Measurements from ENCODE around the gene ZNF697. TPM values are rescaled to one million over a fixed set of nuclear protein-coding genes. Genes with fewer than 3 reads are reported as not detected.
A peak's percentile ranks its signal among the peaks of the same experiment; 100 is the strongest.
"Not testable (repeated sequence)": the region's sequence is repeated elsewhere in the genome, so short reads cannot be mapped to it uniquely, and the experiment has no call there.

The ZNF697 gene
- total and polyA plus RNA-seq, 2 donors (not counting 1 experiment from before 2014, with no cell fraction given) = not detected

GRCh38 chr1:119611701-119612113 lies 36.4 kb downstream of the ZNF697 start:
- Mint-ChIP-seq H3K27me3 (peaks cover 8% of the 10 kb centered on the region), H3K27ac (no peak overlapping the region), H3K4me3 (no peak overlapping the region), H3K4me1 (peaks cover 2% of the 10 kb centered on the region), H3K9me3 (ENCODE audit: insufficient read depth) (no peaks in the 10 kb centered on the region)
- H3K27me3 ChIP-seq (replicated peaks in 1 of 4; ENCODE audit: control extremely low read depth in 1 of 4, control insufficient read depth in 3 of 4, insufficient read depth in 4 of 4, low read length in 3 of 4) = peaks cover 0 to 4% (median 0%) of the 10 kb centered on the region in 4 experiments
- no peak overlapping the region for H3K27ac ChIP-seq (ENCODE audit: low read length in 2 of 2)
- H4K20me1 ChIP-seq (ENCODE audit: control insufficient read depth, insufficient read depth, low read length, poor library complexity, severe bottlenecking) = no peaks in the 10 kb centered on the region
- no peak overlapping the region for H2AFZ ChIP-seq (ENCODE audit: insufficient read depth, low read depth, low read length, poor library complexity, severe bottlenecking)
- no peaks in the 10 kb centered on the region for H3K36me3 ChIP-seq (replicated peaks in 1 of 2; ENCODE audit: control extremely low read depth in 1 of 2, control insufficient read depth in 1 of 2, extremely low read depth in 1 of 2, insufficient read depth in 2 of 2, low read length in 1 of 2)
- POLR2A ChIA-PET = no interaction called here
- DNase-seq (peak; percentile 21), ATAC-seq (ENCODE audit: low read depth) (no peak)
- H3K4me1 ChIP-seq (ENCODE audit: control insufficient read depth in 2 of 2, insufficient read depth in 2 of 2, low read length in 2 of 2) = no peaks in the 10 kb centered on the region
- H3K79me2 ChIP-seq (ENCODE audit: control insufficient read depth, insufficient read depth, low read length) = no peaks in the 10 kb centered on the region
- no peak overlapping the region for H3K4me3 ChIP-seq (ENCODE audit: control extremely low read depth in 1 of 5, extremely low read depth in 1 of 5, insufficient read depth in 1 of 5, low read depth in 2 of 5, low read length in 4 of 5)
- H3K9ac ChIP-seq (ENCODE audit: low read length) = no peak overlapping the region
- no peak overlapping the region for H3K4me2 ChIP-seq (replicated peaks; ENCODE audit: low read depth, low read length, poor library complexity, severe bottlenecking)
- H3K9me3 ChIP-seq (ENCODE audit: control extremely low read depth in 1 of 3, control insufficient read depth in 2 of 3, insufficient read depth in 1 of 3, low read length in 2 of 3) = no peaks in the 10 kb centered on the region
- CTCF ChIA-PET = interaction anchor here (1.0 kb wide), 1 partner anchor 53 kb away, joined by 3 read pairs; no protein-coding TSS in a partner anchor
- 30% methylated on average over 8 of the region's 8 CpGs for WGBS (ENCODE audit: insufficient coverage)
- TF ChIP-seq, protein P1, sequence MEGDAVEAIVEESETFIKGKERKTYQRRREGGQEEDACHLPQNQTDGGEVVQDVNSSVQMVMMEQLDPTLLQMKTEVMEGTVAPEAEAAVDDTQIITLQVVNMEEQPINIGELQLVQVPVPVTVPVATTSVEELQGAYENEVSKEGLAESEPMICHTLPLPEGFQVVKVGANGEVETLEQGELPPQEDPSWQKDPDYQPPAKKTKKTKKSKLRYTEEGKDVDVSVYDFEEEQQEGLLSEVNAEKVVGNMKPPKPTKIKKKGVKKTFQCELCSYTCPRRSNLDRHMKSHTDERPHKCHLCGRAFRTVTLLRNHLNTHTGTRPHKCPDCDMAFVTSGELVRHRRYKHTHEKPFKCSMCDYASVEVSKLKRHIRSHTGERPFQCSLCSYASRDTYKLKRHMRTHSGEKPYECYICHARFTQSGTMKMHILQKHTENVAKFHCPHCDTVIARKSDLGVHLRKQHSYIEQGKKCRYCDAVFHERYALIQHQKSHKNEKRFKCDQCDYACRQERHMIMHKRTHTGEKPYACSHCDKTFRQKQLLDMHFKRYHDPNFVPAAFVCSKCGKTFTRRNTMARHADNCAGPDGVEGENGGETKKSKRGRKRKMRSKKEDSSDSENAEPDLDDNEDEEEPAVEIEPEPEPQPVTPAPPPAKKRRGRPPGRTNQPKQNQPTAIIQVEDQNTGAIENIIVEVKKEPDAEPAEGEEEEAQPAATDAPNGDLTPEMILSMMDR (IDR thresholded peaks at IDR 0.05) = peak; percentile 55
- TF ChIP-seq EZH2 (IDR thresholded peaks at IDR 0.05; ENCODE audit: borderline replicate concordance, insufficient read depth, low read depth, low read length, poor library complexity, severe bottlenecking) = no peak
- intact Hi-C loops (cut with micrococcal nuclease) = no loop called here

DNA sequence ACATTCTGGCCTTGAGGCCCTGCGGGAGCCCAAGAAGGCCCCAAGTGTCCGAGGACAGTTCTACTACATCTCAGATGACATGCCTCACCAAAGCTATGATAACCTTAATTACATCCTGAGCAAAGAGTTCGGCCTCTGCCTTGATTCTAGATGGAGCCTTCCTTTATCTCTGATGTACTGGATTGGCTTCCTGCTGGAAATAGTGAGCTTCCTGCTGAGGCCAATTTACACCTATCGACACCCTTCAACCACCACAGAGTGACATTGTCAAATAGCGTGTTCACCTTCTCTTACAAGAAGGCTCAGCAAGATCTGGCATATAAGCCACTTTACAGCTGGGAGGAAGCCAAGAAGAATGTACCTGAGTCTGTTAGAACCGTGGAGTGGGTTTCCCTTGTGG lies 39.2 kb downstream of the ZNF697 start:
- H3K27me3 ChIP-seq (replicated peaks in 1 of 4; ENCODE audit: control extremely low read depth in 1 of 4, control insufficient read depth in 3 of 4, insufficient read depth in 4 of 4, low read length in 3 of 4); H2AFZ ChIP-seq (ENCODE audit: insufficient read depth, low read depth, low read length, poor library complexity, severe bottlenecking); H3K4me1 ChIP-seq (ENCODE audit: control insufficient read depth in 2 of 2, insufficient read depth in 2 of 2, low read length in 2 of 2); H3K4me3 Mint-ChIP-seq; H3K27ac ChIP-seq (ENCODE audit: low read length in 2 of 2); H3K27ac Mint-ChIP-seq; H3K79me2 ChIP-seq (ENCODE audit: control insufficient read depth, insufficient read depth, low read length); POLR2A ChIA-PET; H3K9me3 Mint-ChIP-seq (ENCODE audit: insufficient read depth); H3K4me1 Mint-ChIP-seq; H4K20me1 ChIP-seq (ENCODE audit: control insufficient read depth, insufficient read depth, low read length, poor library complexity, severe bottlenecking); DNase-seq; H3K9ac ChIP-seq (ENCODE audit: low read length); ATAC-seq (ENCODE audit: low read depth); H3K9me3 ChIP-seq (ENCODE audit: control extremely low read depth in 1 of 3, control insufficient read depth in 2 of 3, insufficient read depth in 1 of 3, low read length in 2 of 3); H3K36me3 ChIP-seq (replicated peaks in 1 of 2; ENCODE audit: control extremely low read depth in 1 of 2, control insufficient read depth in 1 of 2, extremely low read depth in 1 of 2, insufficient read depth in 2 of 2, low read length in 1 of 2); H3K4me2 ChIP-seq (replicated peaks; ENCODE audit: low read depth, low read length, poor library complexity, severe bottlenecking); intact Hi-C loops (cut with micrococcal nuclease); H3K4me3 ChIP-seq (ENCODE audit: control extremely low read depth in 1 of 5, extremely low read depth in 1 of 5, insufficient read depth in 1 of 5, low read depth in 2 of 5, low read length in 4 of 5): not testable (repeated sequence)
- peaks cover 30% of the 10 kb centered on the region for H3K27me3 Mint-ChIP-seq
- 76% methylated on average over 4 of the region's 6 CpGs for WGBS (ENCODE audit: insufficient coverage)
- CTCF ChIA-PET = interaction anchor here (1.6 to 2.2 kb wide), 2 partner anchors 66 to 67 kb away, joined by 3 to 8 read pairs; no protein-coding TSS in a partner anchor

DNA sequence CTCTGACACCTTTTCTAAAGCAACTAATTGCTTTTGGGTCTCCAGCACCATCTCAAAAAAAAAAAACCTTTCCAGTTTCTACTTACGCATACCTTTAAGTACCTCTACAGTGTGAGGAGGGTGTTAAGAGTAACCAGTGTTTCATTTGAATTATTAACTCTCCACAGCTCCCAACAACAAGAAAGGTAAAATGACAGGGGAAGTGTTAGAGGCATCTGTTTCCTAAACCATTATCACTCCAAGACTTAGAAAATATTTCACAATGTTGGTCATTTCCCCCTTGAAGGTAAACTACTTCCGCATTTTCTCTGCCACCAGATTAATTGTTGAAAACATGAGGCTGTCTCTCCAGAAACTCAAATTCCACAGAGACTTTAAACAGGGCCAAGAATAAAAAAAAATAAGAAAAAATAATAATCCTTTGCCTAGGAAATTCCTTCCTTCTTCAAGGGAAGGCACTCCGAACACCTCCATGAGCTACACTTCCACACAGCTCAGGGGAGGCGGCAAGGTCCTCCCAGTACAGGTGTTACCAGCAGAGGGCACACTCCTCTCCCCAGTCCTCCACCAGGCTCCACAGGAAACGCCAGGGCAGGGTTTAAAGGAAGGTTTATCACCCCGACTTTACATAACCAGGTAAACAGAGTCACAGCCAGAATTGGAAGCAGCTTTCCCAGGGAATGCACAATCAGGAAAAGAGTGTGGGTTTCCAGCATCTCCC lies 40.8 kb downstream of the ZNF697 start:
- DNase-seq; H3K4me1 Mint-ChIP-seq; H3K36me3 ChIP-seq (replicated peaks in 1 of 2; ENCODE audit: control extremely low read depth in 1 of 2, control insufficient read depth in 1 of 2, extremely low read depth in 1 of 2, insufficient read depth in 2 of 2, low read length in 1 of 2); H3K9me3 Mint-ChIP-seq (ENCODE audit: insufficient read depth); H3K4me3 ChIP-seq (ENCODE audit: control extremely low read depth in 1 of 5, extremely low read depth in 1 of 5, insufficient read depth in 1 of 5, low read depth in 2 of 5, low read length in 4 of 5); H3K4me3 Mint-ChIP-seq; H4K20me1 ChIP-seq (ENCODE audit: control insufficient read depth, insufficient read depth, low read length, poor library complexity, severe bottlenecking); H2AFZ ChIP-seq (ENCODE audit: insufficient read depth, low read depth, low read length, poor library complexity, severe bottlenecking); H3K27me3 ChIP-seq (replicated peaks in 1 of 4; ENCODE audit: control extremely low read depth in 1 of 4, control insufficient read depth in 3 of 4, insufficient read depth in 4 of 4, low read length in 3 of 4); POLR2A ChIA-PET; intact Hi-C loops (cut with micrococcal nuclease); H3K9me3 ChIP-seq (ENCODE audit: control extremely low read depth in 1 of 3, control insufficient read depth in 2 of 3, insufficient read depth in 1 of 3, low read length in 2 of 3); H3K4me2 ChIP-seq (replicated peaks; ENCODE audit: low read depth, low read length, poor library complexity, severe bottlenecking); H3K27ac ChIP-seq (ENCODE audit: low read length in 2 of 2); ATAC-seq (ENCODE audit: low read depth); H3K4me1 ChIP-seq (ENCODE audit: control insufficient read depth in 2 of 2, insufficient read depth in 2 of 2, low read length in 2 of 2); H3K79me2 ChIP-seq (ENCODE audit: control insufficient read depth, insufficient read depth, low read length); H3K9ac ChIP-seq (ENCODE audit: low read length); H3K27ac Mint-ChIP-seq; CTCF ChIA-PET: not testable (repeated sequence)
- peaks cover 33% of the 10 kb centered on the region for H3K27me3 Mint-ChIP-seq
- WGBS (ENCODE audit: insufficient coverage) = no CpG with 5 or more reads among the region's 6 CpGs

Measured in B cell (primary cell).